ENCODE results near the gene CPSF2. TPM values are rescaled to one million over a fixed set of nuclear protein-coding genes. Genes with fewer than 3 reads are reported as not detected.
"Not testable (repeated sequence)": the region's sequence is repeated elsewhere in the genome, so short reads cannot be mapped to it uniquely, and the experiment has no call there.

CPSF2 gene
- total RNA-seq, 1 experiment from 2014 or later = 51.5 TPM

DNA sequence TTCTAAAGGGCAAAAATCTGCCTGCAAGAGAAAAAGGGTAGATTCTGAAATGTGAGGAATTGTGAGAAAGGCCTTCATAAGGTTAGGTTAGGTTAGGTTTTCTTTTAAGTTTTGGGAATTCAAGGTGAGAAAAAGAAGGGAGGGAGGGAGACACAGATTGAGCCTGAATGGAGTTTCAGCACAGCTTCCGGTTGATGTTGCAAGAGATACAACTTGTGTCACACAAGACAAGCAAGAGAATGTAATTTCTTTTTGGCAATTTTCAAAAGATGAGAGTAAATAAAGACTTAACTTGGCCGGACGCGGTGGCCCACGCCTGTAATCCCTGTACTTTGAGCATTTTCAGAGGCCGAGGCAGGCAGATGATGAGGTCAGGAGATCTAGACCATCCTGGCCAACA is 63.8 kb downstream of the CPSF2 start:
- DNase-seq (no peak), ATAC-seq (no peak)
- H3K27ac ChIP-seq (ENCODE audit: low read length) = no peak overlapping the region
- no peaks in the 10 kb centered on the region for H3K27me3 ChIP-seq (ENCODE audit: low read length)
- H3K4me3 ChIP-seq (ENCODE audit: low read length) = no peak overlapping the region
- H3K9ac ChIP-seq (ENCODE audit: low read length) = no peak overlapping the region
- H2AFZ ChIP-seq (ENCODE audit: low read length) = no peak overlapping the region
- no peaks in the 10 kb centered on the region for H3K9me2 ChIP-seq (replicated peaks; ENCODE audit: low read length)
- TF ChIP-seq, protein P1, sequence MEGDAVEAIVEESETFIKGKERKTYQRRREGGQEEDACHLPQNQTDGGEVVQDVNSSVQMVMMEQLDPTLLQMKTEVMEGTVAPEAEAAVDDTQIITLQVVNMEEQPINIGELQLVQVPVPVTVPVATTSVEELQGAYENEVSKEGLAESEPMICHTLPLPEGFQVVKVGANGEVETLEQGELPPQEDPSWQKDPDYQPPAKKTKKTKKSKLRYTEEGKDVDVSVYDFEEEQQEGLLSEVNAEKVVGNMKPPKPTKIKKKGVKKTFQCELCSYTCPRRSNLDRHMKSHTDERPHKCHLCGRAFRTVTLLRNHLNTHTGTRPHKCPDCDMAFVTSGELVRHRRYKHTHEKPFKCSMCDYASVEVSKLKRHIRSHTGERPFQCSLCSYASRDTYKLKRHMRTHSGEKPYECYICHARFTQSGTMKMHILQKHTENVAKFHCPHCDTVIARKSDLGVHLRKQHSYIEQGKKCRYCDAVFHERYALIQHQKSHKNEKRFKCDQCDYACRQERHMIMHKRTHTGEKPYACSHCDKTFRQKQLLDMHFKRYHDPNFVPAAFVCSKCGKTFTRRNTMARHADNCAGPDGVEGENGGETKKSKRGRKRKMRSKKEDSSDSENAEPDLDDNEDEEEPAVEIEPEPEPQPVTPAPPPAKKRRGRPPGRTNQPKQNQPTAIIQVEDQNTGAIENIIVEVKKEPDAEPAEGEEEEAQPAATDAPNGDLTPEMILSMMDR (conservative IDR thresholded peaks at IDR 0.05; ENCODE audit: low read depth, low read length) = no peak
- TF ChIP-seq EZH2 (IDR thresholded peaks at IDR 0.05; ENCODE audit: low read length, unreplicated experiment) (no peak), EZH2phosphoT487 (IDR thresholded peaks at IDR 0.05; ENCODE audit: borderline replicate concordance, low read length) (no peak)
- no peak overlapping the region for H3K4me2 ChIP-seq (ENCODE audit: low read length)
- BruUV-seq (replicated peaks) = no TSS peak
- no peaks in the 10 kb centered on the region for H4K20me1 ChIP-seq (ENCODE audit: low read length)
- POLR2A ChIA-PET (ENCODE audit: unreplicated experiment) = no interaction called here
- CTCF ChIA-PET = no interaction called here
- no peaks in the 10 kb centered on the region for H3K79me2 ChIP-seq (ENCODE audit: low read length)
- H3K9me3 ChIP-seq (ENCODE audit: low read length) = no peaks in the 10 kb centered on the region
- no peaks in the 10 kb centered on the region for H3K36me3 ChIP-seq (ENCODE audit: low read depth, low read length)
- intact Hi-C loops (cut with micrococcal nuclease) = no loop called here
- no peaks in the 10 kb centered on the region for H3F3A ChIP-seq (ENCODE audit: low read length, unreplicated experiment)
- H3K4me1 ChIP-seq (ENCODE audit: insufficient read depth, low read length) = no peaks in the 10 kb centered on the region

DNA sequence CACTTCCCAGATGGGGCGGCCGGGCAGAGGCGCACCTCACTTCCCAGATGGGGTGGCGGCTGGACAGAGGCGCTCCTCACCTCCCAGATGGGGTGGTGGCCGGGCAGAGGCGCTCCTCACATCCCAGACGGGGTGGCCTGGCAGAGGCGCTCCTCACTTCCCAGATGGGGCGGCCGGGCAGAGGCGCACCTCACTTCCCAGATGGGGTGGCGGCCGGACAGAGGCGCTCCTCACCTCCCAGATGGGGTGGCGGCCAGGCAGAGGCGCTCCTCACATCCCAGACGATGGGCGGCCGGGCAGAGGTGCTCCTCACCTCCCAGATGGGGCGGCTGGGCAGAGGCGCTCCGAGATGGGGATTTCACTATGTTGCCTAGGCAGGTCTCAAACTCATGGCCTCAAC is 65.8 kb downstream of the CPSF2 start:
- ATAC-seq; CTCF ChIA-PET; H3K4me2 ChIP-seq (ENCODE audit: low read length); H4K20me1 ChIP-seq (ENCODE audit: low read length); H3K4me1 ChIP-seq (ENCODE audit: insufficient read depth, low read length); H3K79me2 ChIP-seq (ENCODE audit: low read length); H3K4me3 ChIP-seq (ENCODE audit: low read length); H3K27me3 ChIP-seq (ENCODE audit: low read length); POLR2A ChIA-PET (ENCODE audit: unreplicated experiment); H3K27ac ChIP-seq (ENCODE audit: low read length); H3K36me3 ChIP-seq (ENCODE audit: low read depth, low read length); intact Hi-C loops (cut with micrococcal nuclease); BruUV-seq (replicated peaks); H3K9me2 ChIP-seq (replicated peaks; ENCODE audit: low read length); H3K9ac ChIP-seq (ENCODE audit: low read length); H3F3A ChIP-seq (ENCODE audit: low read length, unreplicated experiment); DNase-seq; H3K9me3 ChIP-seq (ENCODE audit: low read length); H2AFZ ChIP-seq (ENCODE audit: low read length): not testable (repeated sequence)

DNA sequence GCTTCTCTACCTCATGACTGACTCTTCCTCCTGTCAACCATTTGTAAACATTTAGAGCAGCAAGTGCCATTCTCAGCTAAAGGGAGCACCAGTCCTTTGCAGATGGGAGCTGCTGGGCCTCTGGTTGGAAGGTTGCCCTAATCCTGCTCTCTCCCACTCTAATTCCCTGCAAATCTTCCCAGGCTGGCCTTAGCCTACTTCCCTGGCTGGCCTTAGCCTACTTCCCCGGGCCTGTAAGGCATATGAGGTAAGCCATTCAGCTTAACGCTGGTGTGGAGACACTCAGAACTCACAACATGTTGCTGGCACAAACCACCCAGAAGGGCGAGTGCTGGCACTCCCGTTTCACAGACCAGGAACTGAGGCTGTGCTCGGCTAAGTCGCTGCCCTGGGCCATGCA is 69.0 kb downstream of the CPSF2 start:
- POLR2A ChIA-PET (ENCODE audit: unreplicated experiment) = no interaction called here
- no peak overlapping the region for H3K9ac ChIP-seq (ENCODE audit: low read length)
- H3K4me3 ChIP-seq (ENCODE audit: low read length) = no peak overlapping the region
- intact Hi-C loops (cut with micrococcal nuclease) = no loop called here
- H3K79me2 ChIP-seq (ENCODE audit: low read length) = no peaks in the 10 kb centered on the region
- no peak for DNase-seq
- H3K36me3 ChIP-seq (ENCODE audit: low read depth, low read length) = no peaks in the 10 kb centered on the region
- no peak for ATAC-seq
- no peaks in the 10 kb centered on the region for H3K27me3 ChIP-seq (ENCODE audit: low read length)
- no TSS peak for BruUV-seq (replicated peaks)
- H3K4me2 ChIP-seq (ENCODE audit: low read length) = no peak overlapping the region
- H3K9me2 ChIP-seq (replicated peaks; ENCODE audit: low read length) = no peaks in the 10 kb centered on the region
- H3K4me1 ChIP-seq (ENCODE audit: insufficient read depth, low read length) = no peaks in the 10 kb centered on the region
- no peaks in the 10 kb centered on the region for H3K9me3 ChIP-seq (ENCODE audit: low read length)
- H2AFZ ChIP-seq (ENCODE audit: low read length) = no peak overlapping the region
- no peak overlapping the region for H3K27ac ChIP-seq (ENCODE audit: low read length)
- no peaks in the 10 kb centered on the region for H3F3A ChIP-seq (ENCODE audit: low read length, unreplicated experiment)
- no peaks in the 10 kb centered on the region for H4K20me1 ChIP-seq (ENCODE audit: low read length)
- TF ChIP-seq EZH2 (IDR thresholded peaks at IDR 0.05; ENCODE audit: low read length, unreplicated experiment) (no peak), EZH2phosphoT487 (IDR thresholded peaks at IDR 0.05; ENCODE audit: borderline replicate concordance, low read length) (no peak)
- TF ChIP-seq, protein P1 (conservative IDR thresholded peaks at IDR 0.05; ENCODE audit: low read depth, low read length) = no peak
- CTCF ChIA-PET = no interaction called here
